HG03039 (cell line): ENCODE results near the gene OR9A4.
"Not testable (repeated sequence)": the region's sequence is repeated elsewhere in the genome, so short reads cannot be mapped to it uniquely, and the experiment has no call there.

Experiments
- ATAC-seq: cut with Tn5 transposase; IDR thresholded peaks from one replicate; pipeline ENCODE4 v1.9.1; 2021; ENCODE audit warnings: mild to moderate bottlenecking, moderate library complexity; ENCODE audit not compliant: unreplicated experiment

The OR9A4 gene, protein sequence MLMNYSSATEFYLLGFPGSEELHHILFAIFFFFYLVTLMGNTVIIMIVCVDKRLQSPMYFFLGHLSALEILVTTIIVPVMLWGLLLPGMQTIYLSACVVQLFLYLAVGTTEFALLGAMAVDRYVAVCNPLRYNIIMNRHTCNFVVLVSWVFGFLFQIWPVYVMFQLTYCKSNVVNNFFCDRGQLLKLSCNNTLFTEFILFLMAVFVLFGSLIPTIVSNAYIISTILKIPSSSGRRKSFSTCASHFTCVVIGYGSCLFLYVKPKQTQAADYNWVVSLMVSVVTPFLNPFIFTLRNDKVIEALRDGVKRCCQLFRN

DNA sequence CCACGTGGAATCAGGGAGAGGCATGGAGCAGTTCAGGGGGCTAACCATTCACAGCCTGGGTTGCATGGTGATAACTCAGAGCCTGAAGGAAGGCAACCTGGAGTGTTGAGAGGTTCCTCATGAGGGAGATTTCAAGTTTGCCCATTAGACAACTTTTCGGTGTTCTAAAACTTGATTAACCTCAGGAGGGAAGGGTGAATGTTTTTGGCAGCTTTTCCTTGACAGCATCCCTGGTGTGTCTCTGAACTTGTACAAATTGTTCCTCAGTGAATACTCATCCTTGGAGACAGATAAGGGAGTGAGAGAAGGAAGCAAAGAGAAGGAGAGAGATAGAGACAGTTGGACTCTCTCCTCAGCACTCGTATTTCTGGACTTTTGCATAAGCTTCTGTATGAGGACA, at the start of gene OR9A4:
OR9A4 (plus strand) TSS at position 301 of the 400 bp plus-strand sequence. CDS start 2,477 bp downstream, outside the sequence.
- ATAC-seq: no peak

- no peak for ATAC-seq
Observed at GRCh38 chr7:141866974-141867373, 49.2 kb upstream of the OR9A4 start.

DNA sequence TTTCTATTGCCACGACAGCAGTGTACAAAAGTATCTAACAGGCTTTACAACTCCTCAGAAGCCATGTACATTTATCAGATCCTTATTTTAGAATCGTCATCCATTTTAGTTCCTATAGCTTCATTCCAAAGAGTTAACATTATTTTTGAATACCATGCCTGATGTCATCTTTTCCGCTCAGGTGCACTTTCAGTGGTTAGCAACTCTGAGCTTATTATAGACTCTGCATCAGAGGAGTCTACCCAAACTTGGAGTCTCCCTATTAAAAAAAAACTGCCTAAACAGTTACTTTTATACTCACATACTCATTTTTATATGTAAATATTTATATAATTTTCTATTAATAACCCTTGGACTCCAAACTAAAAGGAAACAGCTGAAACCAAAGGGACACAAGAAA, 43.3 kb upstream of the OR9A4 start:
- ATAC-seq: no peak

GRCh38 chr7:141874787-141875186, 41.4 kb upstream of the OR9A4 start:
- no peak for ATAC-seq

GRCh38 chr7:141875453-141875852, 40.7 kb upstream of the OR9A4 start:
- ATAC-seq: no peak

- ATAC-seq: no peak
Observed at GRCh38 chr7:141876371-141876770, 39.8 kb upstream of the OR9A4 start.

GRCh38 chr7:141877365-141877764, 38.8 kb upstream of the OR9A4 start:
- ATAC-seq: no peak

DNA sequence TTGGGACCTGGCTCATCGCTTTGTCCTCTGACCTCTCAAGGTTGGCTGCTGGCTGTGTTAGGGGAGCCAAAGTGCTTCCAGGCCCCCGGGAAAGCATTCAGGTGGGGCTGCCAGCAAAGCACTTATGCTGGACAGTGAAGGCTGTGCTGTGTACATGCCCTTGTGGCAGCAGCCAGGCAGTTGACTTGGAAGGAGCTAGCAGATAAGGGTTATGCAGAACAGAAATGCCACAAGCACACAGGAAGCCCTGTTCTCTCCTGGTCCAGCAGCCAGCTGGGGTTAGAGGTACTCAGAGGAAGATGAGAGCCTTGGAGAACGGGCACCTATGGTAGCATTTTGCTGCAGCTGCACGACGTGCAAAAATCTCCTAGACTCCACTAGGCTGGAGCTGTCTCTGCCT, 35.2 kb upstream of the OR9A4 start:
- ATAC-seq: no peak

DNA sequence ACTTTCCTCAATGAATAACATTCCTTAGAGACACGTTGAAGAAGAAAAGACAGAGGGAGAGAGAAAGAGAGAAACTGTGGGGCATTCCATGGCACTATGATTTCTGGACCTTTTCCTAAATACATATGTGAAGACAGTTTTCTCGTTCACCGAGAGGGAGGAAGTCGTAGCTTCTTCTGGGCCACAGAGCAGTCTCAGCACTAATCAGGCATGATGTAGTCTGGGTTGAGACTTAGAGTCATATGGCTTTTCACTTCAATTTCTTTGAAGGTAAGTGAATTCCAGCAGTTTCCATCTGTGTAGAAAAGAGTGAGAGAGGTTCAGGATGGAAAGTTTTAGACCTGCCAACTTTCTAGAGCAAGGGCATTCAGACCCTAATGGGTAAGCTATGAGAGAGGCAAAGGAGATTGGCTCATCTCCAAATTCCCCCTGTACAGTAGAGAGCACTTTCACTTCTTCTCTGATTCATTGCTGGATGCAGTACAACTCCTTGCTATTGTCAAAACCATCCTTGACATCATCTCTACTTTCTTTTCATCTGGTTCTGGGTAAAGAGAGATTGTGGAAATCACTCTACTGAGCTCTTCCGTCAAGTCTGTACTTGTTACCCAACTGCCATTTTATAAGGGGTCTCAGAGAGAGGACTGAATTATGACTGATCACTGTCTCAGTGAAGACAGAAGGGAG, 31.5 kb upstream of the OR9A4 start:
- peak; percentile 70 for ATAC-seq

- ATAC-seq: no peak
Observed at GRCh38 chr7:141889321-141889720, 26.9 kb upstream of the OR9A4 start.

DNA sequence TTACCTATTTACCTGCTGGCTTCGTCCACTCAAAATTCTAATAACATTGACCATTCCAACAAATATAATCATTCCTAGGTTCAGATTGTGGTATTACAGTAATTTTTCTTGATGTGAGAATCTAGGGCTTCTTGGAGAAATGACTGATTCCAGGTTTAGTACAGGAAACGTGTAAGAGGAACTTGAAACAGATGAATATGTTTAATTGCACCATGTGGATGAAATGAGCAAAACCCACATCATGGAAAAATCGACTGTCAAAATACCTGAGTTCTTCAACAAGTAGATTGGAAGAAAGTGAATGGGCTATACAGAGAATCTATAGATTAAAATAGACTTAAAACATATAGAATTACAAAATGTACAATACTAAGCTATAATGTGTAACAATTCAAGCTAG, 24.9 kb upstream of the OR9A4 start:
- no peak for ATAC-seq

DNA sequence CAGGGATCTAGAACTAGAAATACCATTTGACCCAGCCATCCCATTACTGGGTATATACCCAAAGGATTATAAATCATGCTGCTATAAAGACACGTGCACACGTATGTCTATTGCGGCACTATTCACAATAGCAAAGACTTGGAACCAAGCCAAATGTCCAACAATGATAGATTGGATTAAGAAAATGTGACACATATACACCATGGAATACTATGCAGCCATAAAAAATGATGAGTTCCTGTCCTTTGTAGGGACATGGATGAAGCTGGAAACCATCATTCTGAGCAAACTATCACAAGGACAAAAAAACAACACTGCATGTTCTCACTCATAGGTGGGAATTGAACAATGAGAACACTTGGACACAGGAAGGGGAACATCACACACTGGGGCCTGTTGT, 16.8 kb upstream of the OR9A4 start:
- ATAC-seq: not testable (repeated sequence)

DNA sequence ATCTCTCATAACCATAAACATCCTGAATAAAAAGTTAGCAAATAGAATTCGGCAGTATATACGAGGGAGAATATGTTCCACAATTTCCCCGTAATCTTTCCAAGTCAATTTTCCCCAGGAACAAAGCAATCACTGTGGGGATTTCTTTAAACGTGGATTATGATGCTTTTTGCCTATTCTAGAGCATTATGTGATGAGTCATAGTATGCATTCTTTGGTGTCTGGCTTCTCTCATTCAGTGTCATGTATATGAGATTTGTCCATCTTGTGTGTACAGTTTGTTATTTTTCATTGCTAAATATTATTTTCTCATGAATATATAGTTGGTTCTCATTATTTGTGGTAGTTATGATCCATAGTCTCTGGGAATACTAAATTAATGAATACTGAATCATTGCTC, 9.9 kb upstream of the OR9A4 start:
- no peak for ATAC-seq

- ATAC-seq: no peak
Observed at GRCh38 chr7:141911391-141911790, 4.8 kb upstream of the OR9A4 start.

GRCh38 chr7:141915565-141915964, 634 bp upstream of the OR9A4 start:
- ATAC-seq: no peak

DNA sequence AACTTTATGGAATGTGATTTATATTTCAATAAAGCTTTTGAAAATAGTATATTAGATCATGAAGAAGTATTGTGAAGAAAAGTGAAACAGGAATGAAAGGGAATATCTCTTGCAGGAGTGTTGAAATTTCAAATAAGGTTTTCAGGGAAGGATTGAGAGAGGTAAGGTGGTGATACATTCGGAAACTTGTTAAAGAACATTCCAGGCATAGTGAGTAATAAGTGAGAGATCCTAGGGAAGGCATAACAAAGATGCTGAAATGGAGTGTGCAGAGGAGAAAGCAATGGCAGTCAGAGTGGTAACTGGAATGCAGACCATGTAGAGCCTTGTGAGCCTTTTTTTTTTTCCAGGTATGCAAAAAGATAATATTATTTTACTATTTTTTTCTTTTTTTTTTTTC, 4.1 kb downstream of the OR9A4 start:
- ATAC-seq: no peak

GRCh38 chr7:141928146-141928844, 12.1 kb downstream of the OR9A4 start:
- ATAC-seq: no peak

DNA sequence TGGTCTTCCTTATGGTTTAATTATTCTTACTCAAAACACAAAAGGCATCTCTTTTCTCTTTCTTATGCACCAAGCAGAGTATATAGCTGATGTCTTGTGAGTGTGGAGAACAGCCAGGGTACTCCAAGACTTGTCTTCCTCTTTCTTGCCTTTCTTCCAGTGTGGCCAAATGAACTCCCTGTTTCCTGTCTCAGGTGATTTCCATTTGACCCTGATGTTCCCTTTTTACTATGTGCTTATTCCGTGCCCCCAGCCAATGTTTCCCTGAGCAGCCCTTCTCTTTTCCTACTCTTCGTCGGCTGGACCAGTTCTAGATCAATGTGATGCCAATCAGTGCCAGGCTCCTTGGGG, 12.6 kb downstream of the OR9A4 start:
- no peak for ATAC-seq

- no peak for ATAC-seq
Observed at GRCh38 chr7:141930211-141930610, 14.0 kb downstream of the OR9A4 start.

GRCh38 chr7:141941075-141941474, 24.9 kb downstream of the OR9A4 start:
- no peak for ATAC-seq

GRCh38 chr7:141943846-141944245, 27.6 kb downstream of the OR9A4 start:
- no peak for ATAC-seq

GRCh38 chr7:141944811-141945210, 28.6 kb downstream of the OR9A4 start:
- no peak for ATAC-seq
